GM12874 (cell line): ENCODE measurements around the gene PRDM15.
A peak's percentile ranks its signal among the peaks of the same experiment; 100 is the strongest.

Experiments
- CTCF ChIP-seq: IDR thresholded peaks from 2 replicates; pipeline ENCODE4 v1.5.1; 2011; ENCODE audit warnings: low read depth, mild to moderate bottlenecking, control low read depth, low read length, moderate library complexity; ENCODE audit not compliant: insufficient read depth

PRDM15 gene

DNA sequence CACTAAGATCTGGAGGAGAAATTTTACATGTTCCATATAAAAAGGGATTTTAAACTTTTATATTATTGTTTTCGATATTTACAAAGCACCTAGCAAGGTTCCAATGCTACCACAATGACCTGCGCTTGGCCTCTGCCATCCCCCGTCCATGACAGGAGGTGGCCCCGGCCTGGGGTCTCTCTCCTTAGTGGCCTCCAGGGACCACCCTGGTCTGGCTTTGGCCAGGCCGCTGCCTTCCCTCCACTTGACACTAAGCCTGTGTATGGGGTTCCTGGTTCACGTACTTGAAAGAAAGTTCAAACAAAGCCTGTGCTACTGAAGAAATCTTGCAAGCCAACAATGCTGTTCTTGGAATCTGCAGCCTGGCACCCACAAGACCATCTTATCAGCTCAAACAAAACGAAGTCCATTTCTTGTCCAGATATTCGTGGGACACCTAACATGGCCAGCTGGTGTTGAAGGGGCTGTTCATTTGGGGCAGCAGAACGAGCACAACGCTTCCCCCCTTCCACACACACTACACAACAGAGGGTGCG, 12.8 kb downstream of the PRDM15 start:
- no peak for TF ChIP-seq CTCF

DNA sequence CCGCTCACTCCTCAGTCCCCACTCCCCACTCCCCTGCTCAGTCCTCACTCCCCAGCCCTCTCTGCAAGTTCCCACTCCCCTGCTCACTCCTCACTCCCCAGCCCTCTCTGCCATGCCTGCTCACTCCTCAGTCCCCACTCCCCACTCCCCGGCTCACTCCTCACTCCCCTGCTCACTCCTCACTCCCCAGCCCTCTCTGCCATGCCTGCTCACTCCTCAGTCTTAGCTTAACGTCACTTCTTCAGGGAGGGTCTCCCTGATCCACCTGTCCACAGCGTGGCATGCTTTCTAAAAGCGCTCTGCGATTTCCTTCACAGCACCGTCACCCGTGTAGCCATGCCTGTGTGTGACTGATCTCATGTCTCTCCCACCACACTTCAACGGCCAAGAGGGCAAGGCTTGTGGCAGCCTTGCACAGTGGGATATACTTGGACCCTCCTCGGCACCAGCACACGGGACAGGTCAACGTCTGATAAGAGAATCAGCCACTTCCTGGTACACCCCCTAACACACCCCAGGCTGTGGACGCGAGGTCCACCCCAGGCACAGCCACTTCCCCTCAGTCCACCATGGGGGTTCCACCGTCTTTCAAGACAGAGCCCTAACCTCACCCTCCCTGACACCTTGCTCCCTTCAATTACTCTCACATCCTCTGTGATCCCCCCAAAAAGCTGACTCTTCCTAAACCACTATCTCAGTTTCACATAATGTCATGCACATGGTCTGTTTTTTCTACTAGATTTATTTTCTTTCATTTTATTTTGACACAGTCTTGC, 14.0 kb downstream of the PRDM15 start:
- TF ChIP-seq CTCF, result no peak

- TF ChIP-seq CTCF, result no peak
Observed at GRCh38 chr21:41864311-41865001, 14.7 kb downstream of the PRDM15 start.

DNA sequence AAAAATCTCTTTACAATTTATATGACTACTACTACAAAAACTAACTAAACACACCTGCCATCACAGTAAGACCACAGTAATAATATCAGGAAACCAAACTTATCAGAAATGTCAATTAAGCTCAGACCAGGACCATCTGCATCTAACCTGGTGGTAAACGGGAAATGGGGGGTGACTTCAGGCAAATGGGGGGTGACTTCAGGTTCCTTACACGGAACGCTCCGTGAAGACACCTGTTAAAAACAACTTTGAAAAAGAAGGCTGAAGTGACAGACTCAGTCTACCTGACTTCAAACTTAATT, 15.8 kb downstream of the PRDM15 start:
- no peak for TF ChIP-seq CTCF

DNA sequence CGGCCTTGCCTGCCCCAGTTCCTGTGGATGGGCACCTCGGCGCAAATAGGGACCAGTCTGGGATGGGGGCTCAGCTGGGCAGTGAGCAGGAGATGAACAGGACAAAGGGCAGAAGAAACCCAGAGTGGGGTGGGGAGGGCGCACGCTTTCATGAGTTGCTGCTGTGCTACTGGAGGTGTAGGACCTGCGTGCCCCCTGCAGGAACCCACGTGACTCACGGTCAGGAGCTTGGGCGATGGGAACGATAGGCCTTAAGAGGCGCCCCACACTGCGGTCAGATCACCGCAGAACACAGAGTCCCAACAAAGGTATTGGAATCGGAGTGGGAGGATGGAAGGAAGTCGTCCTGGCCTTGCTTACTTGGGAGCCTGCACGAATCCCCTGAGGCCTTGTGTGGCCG, 17.2 kb downstream of the PRDM15 start:
- TF ChIP-seq CTCF, result peak; percentile 33; the same call in 1 of the 2 replicates

DNA sequence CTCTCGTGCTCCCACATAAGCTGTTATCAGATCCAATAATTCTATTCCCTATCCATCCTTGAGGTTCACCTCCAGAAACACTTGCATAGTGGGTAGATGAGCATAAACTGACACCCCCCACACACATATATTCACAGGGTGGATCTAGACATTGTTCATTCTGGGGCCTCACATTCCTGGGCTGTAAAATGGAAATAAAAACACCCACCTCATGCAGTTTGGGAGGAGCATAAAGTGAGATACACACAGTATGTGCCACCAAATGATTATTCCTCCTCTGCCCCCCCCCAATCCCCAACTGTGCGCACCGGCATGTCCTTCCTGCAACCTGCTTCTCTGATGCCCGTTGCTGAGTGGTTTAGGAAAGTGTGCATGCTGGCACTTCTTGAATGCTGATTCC, 17.9 kb downstream of the PRDM15 start:
- TF ChIP-seq CTCF, result no peak

GRCh38 chr21:41859297-41859980, 19.7 kb downstream of the PRDM15 start:
- TF ChIP-seq CTCF, result no peak
